Measurements from ENCODE around the gene HIVEP3.

DNA sequence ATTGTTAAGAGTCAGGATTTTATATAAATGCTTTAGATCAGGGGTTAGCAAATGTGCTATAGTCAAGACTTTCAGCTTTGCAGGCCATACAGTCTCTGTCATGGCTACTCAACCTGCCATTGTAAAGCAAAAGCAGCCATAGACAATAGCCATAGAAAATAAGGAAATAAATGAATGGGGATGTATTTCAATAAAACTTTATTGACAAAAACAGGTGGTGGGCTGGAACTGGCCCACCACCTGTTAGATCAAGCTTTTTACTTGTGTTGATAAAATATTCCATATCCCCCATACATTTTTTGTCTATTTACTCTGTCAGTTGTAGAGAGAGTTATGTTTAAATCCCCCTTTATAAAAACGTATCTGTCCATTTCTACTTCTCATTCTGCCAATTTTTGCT is 98.9 kb downstream of the HIVEP3 start:
- no peak for TF ChIP-seq POLR2A (IDR thresholded peaks at IDR 0.05)
- TF ChIP-seq, protein P1, sequence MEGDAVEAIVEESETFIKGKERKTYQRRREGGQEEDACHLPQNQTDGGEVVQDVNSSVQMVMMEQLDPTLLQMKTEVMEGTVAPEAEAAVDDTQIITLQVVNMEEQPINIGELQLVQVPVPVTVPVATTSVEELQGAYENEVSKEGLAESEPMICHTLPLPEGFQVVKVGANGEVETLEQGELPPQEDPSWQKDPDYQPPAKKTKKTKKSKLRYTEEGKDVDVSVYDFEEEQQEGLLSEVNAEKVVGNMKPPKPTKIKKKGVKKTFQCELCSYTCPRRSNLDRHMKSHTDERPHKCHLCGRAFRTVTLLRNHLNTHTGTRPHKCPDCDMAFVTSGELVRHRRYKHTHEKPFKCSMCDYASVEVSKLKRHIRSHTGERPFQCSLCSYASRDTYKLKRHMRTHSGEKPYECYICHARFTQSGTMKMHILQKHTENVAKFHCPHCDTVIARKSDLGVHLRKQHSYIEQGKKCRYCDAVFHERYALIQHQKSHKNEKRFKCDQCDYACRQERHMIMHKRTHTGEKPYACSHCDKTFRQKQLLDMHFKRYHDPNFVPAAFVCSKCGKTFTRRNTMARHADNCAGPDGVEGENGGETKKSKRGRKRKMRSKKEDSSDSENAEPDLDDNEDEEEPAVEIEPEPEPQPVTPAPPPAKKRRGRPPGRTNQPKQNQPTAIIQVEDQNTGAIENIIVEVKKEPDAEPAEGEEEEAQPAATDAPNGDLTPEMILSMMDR (IDR thresholded peaks at IDR 0.05), result no peak

Data from body of pancreas (tissue), 4 donors.